CD4-positive, alpha-beta T cell treated with Interleukin-15 for 1 hour (primary cell): ENCODE measurements around the gene ITGA2.
"Not testable (repeated sequence)": the region's sequence is repeated elsewhere in the genome, so short reads cannot be mapped to it uniquely, and the experiment has no call there.

ENCODE experiments used
- DNase-seq: peaks from one replicate; pipeline ENCODE4 v3.0.0-alpha.2; 2020

The ITGA2 gene

DNA sequence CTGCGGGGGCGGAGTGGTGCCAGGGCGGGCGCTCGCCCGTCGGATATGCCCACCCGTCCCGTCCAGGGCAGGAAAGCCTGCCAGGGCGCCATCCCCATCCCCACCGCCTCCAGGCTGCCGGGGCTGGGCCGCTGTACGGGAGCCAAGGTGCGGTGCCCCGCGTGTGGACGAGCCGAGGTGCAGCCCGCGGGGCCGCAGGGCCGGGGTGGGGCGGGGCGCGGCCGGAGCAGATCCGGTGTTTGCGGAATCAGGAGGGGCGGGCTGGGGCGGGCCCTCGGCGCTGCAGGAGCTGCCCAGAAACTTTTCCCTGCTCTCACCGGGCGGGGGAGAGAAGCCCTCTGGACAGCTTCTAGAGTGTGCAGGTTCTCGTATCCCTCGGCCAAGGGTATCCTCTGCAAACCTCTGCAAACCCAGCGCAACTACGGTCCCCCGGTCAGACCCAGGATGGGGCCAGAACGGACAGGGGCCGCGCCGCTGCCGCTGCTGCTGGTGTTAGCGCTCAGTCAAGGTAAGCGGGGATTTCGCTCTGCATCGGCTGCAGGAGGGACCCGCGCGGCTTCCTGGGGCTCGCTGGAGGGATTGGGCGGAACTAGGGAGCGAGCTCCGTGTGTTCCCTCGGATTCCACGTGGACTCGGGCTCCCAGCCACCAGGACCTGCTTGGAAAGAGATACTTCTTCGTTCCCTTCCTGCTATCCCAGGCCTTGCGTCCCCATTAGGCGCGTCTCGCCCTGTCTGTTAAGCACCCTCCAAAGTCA is at the start of gene ITGA2:
TSS of gene ITGA2 (plus strand) at position 328 of the 756 bp plus-strand sequence. CDS start at position 445, 117 bp downstream.
- no peak for DNase-seq

GRCh38 chr5:52943285-52943684 is 45.9 kb upstream of the ITGA2 start:
- DNase-seq = no peak

DNA sequence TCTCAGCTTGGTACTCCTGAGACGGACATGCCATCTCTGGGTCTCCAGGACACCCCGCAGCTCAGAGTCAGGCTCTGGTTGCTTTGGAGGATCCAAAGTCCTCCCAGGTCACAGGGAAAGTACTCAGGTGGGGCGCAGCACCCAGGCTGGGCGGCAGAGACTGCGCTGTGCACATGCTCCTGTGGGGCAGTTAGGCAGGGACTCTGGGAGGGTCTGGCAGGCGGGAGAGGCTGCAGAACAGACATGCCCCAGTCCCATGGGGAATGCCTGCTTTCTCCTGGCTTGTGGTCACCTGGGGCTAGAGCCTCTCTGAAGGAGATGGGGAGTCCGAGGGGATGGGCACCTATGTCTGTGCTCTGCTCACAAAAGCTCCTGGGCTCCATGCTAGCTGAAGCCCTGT is 45.3 kb upstream of the ITGA2 start:
- DNase-seq = no peak

DNA sequence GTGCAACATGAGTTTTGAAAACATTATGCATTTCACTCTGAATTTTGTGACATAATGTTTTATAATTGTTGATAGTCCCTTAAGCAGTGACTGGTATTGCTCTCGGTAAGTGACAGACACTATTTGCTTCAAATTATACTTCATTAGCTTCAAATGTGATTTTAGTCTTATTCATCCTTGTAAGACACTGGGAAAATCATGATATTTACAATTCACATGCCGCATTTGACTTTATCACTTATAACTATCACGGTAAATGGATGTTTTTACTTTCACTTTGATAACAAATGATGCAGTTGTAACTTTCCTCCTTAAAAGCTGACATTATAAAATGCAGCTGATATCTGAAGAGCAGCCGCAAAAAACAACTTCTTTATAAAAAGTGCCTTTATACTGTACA is 44.1 kb upstream of the ITGA2 start:
- no peak for DNase-seq

DNA sequence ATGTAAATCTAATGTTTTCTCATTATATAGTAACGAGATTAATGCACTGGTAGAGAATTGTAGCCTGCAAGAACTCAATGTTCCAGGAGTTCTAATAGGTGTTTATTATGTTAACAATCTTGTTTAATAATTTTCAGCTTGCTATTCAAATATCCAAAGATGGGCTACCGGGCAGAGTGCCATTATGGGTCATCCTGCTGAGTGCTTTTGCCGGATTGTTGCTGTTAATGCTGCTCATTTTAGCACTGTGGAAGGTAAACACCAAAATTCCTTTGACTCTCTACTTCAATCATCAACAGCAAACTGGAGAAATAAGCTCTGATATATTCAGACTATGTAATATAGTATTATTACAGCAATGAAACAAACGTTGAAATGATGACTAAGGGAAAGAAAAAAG is 41.9 kb upstream of the ITGA2 start:
- no peak for DNase-seq

GRCh38 chr5:52947851-52948250 is 41.3 kb upstream of the ITGA2 start:
- DNase-seq = no peak

DNA sequence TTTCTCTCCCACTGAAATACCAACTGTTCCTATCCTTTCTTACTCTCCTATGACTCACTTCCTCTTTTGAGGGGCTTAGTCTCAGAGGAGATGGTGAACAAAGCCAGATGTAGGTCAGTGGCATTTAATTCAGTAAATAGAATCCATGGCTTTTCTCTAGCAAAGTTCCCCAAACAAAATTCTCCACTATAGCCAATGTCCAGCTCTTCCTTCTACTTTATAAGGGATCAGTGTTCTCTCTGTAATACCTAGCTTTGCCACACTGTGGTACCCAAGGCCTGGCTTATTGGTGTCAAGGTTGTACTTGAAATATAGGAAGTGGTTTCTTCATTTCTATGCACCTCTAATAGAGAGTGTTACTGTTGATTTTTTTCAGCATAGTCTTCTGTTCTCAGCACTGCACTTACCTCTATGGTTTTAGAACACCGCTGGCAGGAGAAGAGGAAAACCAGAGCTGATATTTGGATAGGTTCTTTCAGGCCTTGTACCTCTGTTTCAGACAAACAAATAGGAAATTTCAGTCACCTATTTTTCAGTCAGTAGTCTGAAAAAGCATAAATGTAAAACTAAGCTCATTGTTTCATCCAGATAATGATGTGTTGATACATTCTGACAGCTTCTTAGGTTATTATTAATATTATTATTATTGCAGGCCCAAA is 40.6 kb upstream of the ITGA2 start:
- DNase-seq = peak; percentile 49

GRCh38 chr5:52950686-52951085 is 38.5 kb upstream of the ITGA2 start:
- no peak for DNase-seq

GRCh38 chr5:52952483-52952882 is 36.7 kb upstream of the ITGA2 start:
- no peak for DNase-seq

DNA sequence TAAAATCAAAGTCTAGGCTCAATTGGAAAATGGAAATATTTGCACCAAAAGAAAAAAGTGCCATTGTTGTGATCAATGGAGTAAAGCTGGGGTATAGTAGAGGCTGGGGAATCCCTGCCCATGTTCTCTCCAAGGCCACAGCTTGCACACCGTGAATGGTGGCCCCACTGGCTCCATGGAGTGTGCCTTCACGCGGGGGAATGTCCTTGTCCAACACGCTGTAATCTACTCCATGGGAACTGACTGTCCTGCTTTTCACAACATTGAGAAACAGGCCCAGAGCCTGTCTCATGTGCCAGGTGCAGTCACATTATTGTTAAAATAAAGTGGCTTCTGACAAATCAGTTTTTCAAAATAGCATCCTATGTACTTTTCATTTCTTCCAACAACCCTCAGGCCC is 33.1 kb upstream of the ITGA2 start:
- no peak for DNase-seq

DNA sequence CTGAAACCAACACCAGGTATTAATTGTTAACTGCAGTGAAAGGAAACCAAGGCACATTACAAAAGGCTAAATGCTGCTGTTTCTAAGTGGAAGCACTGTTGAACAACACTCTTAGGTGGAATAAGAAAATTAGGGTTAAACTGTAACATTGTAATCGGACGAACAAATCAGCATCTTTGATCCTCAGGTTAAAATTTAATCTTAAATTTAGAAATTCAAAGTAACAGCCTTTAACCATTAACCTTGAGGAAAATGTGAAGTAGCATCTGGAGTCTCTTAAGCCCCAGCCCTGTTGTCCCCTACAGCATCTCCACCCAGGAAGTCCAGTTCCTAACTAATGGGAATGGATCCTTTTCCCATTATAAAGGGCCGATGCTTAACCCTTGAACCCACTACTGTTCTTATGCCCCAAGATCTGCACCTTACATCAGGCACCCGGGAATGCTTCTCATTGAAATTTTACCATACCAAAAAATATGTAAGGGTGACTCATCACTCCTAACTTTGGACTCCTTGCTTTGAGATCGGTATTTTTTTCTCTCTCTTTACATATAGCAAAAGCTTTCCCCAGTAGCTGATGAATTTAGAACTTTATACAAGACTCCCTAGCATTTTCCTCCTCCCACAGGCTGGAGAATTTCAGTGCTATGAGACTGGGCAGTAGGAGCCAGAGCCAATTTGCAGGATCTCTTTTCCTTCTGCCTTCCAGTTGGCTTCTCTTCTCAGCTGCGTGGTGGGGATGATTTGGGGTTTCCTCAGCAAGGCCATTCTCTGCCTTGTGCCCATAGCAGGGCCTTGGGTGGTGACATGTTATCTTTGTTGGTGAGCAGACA is 32.0 kb upstream of the ITGA2 start:
- DNase-seq = no peak

DNA sequence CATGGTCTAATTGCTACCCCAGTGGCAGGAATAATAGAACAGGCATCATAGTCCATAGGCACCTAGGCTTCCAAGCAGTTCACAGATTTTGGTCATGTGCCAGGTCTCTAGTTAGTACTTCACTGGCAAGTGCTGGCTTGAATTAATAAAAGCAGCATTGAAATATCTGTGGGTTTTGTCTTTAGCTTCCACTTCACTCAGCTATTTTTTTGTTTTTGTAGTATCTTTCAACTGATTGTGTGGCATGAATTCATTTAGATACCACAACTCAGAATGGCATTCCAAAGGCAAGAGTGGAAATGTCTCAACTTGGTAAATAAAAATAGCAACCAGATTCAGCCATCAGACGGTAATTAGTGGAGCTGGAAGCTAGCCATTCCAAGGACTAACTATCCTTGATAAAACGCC is 27.9 kb upstream of the ITGA2 start:
- no peak for DNase-seq

DNA sequence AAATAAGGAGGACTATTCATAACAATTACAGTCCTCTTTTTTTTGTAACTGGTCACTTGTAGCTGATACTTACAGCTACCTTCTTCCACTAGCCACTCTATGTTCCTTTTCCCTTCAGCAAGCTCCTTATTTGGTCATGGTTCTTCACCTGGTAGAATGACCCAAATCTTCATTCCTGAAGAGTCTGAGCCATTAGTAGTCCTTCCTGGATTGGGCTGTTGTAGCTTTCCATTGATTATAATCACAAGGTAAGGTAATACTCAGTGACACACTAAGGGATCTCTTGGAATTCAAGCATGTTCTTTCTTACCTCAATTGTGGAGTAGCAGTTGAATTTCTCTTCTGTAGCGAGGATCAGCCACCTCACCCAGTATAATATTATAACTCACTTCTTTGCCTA is 25.5 kb upstream of the ITGA2 start:
- no peak for DNase-seq

DNA sequence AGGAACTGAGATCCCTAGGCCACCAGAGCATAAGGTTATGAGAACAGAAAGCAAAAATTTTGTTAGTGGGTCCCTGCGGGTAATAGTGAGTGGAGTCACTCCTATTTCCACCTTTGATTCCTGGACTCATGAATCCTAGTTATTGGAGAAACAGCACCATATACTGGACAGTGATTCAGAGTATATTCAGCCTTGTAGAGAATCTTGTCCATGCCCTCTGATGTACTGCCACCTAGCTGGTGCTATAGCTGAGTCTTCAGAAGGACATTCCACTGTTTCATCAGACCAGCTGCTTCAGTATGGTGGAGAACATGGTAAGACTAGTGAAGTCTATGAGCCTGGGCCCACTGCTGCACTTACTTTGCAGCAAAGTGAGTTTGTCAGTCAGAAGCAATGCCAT is 25.0 kb upstream of the ITGA2 start:
- no peak for DNase-seq

- not testable (repeated sequence) for DNase-seq
These were observed 13.0 kb upstream of the ITGA2 start for GRCh38 chr5:52976157-52976556.

- no peak for DNase-seq
These were observed 11.8 kb upstream of the ITGA2 start for GRCh38 chr5:52977264-52977897.

GRCh38 chr5:52981507-52981906 is 7.6 kb upstream of the ITGA2 start:
- no peak for DNase-seq

DNA sequence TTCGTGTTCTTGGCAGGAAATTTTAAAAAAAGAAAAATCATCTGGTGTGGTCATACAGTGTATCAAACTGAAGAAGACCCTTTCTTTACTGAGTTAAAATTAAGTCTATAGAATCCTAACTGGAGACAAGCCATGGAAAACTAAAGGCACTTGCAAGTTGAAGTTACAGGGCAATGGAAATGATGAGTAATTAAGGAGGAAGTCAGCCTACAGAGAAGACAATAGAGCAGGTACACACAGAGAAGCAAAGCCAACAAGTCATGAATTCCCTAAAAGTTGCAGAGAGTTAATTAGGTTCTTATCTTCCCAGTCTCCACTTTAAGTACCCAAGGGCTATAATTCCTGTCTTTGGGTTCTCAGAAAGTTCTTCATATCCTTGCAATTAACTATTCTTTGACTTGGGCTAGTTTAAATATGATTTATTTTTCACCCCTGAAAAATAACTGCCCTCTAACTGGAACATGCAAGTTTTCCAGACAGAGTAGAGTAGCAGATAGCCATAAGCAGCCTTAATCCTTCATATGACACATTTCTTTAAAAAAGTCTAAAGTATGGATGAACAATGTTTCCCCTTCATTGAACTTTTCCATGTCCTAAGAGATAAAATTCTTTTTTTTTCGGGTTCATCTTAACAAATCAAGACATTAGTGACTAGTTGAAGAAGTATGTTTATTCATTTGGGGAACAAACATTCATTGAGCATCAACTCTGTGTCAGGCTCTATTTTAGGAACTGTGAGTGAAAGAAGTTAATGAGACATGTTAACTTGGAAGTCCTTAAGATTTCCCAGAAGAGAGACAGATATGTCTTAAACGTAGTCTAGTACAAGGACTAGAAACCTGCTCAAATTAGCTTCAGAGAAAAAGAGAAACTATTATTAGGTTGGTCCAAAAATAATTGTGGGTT is 5.2 kb upstream of the ITGA2 start:
- DNase-seq = no peak

- DNase-seq = no peak
These were observed 3.8 kb upstream of the ITGA2 start for GRCh38 chr5:52985306-52985705.

- no peak for DNase-seq
These were observed 1.3 kb upstream of the ITGA2 start for GRCh38 chr5:52987711-52988331.

- DNase-seq = no peak
These were observed 672 bp upstream of the ITGA2 start for GRCh38 chr5:52988335-52989024.
